SK-N-SH (cell line): ENCODE results near the gene KCNJ11. TPM values are rescaled to one million over a fixed set of nuclear protein-coding genes. Genes with fewer than 3 reads are reported as not detected.

Source experiments
- CTCF ChIA-PET: fragments of 300-600, 350-600 bp; formaldehyde crosslinking; extraction: SDS; loops from one replicate; lab custom pipeline; 2021; lab: Yijun Ruan, JAX
- POLR2A ChIA-PET: fragments of 350-600 bp; sonication (Branson Sonifier 250); formaldehyde crosslinking; extraction: SDS; loops from one replicate; lab custom pipeline; 2020; ENCODE audit warnings: antibody characterized with exemption, inconsistent platforms; lab: Yijun Ruan, JAX
- DNase-seq: peaks from one replicate; pipeline ENCODE4 v3.0.0; 2012
- H2AFZ ChIP-seq: fragments of 200-600 bp; sonication (generic); 2 replicates; pipeline ENCODE4 v1.8.1; 2016; ENCODE audit warnings: antibody characterized with exemption, mild to moderate bottlenecking, low read depth
- H3F3A ChIP-seq: fragments of 200-600 bp; sonication (generic); replicated peaks from 2 replicates; pipeline ENCODE3; 2016; ENCODE audit warnings: antibody characterized with exemption, mild to moderate bottlenecking; ENCODE audit not compliant: insufficient read depth
- H3K27ac ChIP-seq, 2 experiments: fragments of 200-500 bp in 1 of 2; fragments of 200-600 bp in 1 of 2; sonication (Bioruptor generic) in 1 of 2; sonication (generic), shearing (Covaris generic) in 1 of 2; 2 replicates each; pipeline versions ENCODE4 v1.5.1 to v1.6.1; 2014 to 2016; ENCODE audit warnings: low read depth in 2 of 2, inconsistent platforms in 1 of 2, low read length in 1 of 2, mild to moderate bottlenecking in 1 of 2, mixed read lengths in 1 of 2
- H3K27me3 ChIP-seq: fragments of 200-600 bp; sonication (generic), shearing (Covaris generic); 2 replicates; pipeline ENCODE4 v1.6.1; 2016; ENCODE audit warnings: mixed run types; ENCODE audit not compliant: insufficient read depth
- H3K36me3 ChIP-seq, 2 experiments: fragments of 200-500 bp in 1 of 2; fragments of 200-600 bp in 1 of 2; sonication (Bioruptor generic) in 1 of 2; sonication (generic) in 1 of 2; replicated peaks in 1 of 2; 2 replicates each; pipeline versions ENCODE3 to v1.5.1; 2014 to 2016; ENCODE audit warnings: low read length in 1 of 2, mild to moderate bottlenecking in 1 of 2; ENCODE audit not compliant: insufficient read depth in 2 of 2, control insufficient read depth in 1 of 2
- H3K4me1 ChIP-seq, 2 experiments: fragments of 200-500 bp in 1 of 2; fragments of 200-600 bp in 1 of 2; sonication (Bioruptor generic) in 1 of 2; sonication (generic), shearing (Covaris generic) in 1 of 2; 2 replicates each; pipeline versions ENCODE4 v1.5.1 to v1.6.1; 2014 to 2016; ENCODE audit warnings: low read depth in 1 of 2, low read length in 1 of 2, mixed run types in 1 of 2; ENCODE audit not compliant: insufficient read depth in 2 of 2, control insufficient read depth in 1 of 2
- H3K4me2 ChIP-seq: fragments of 200-600 bp; sonication (generic), shearing (Covaris generic); 2 replicates; pipeline ENCODE4 v1.6.1; 2017; ENCODE audit warnings: mixed run types
- H3K4me3 ChIP-seq, 2 experiments: fragments of 200-500 bp in 1 of 2; fragments of 200-600 bp in 1 of 2; sonication (Bioruptor generic) in 1 of 2; sonication (generic), shearing (Covaris generic) in 1 of 2; 2 replicates each; pipeline versions ENCODE4 v1.5.1 to v1.8.1; 2014 to 2016; ENCODE audit warnings: low read depth in 2 of 2, inconsistent platforms in 1 of 2, low read length in 1 of 2, mild to moderate bottlenecking in 1 of 2, mixed read lengths in 1 of 2, moderate library complexity in 1 of 2
- H3K79me2 ChIP-seq: fragments of 200-600 bp; sonication (generic); 2 replicates; pipeline ENCODE4 v1.8.1; 2017; ENCODE audit warnings: mild to moderate bottlenecking; ENCODE audit not compliant: insufficient read depth
- H3K9ac ChIP-seq: fragments of 200-600 bp; sonication (generic); 2 replicates; pipeline ENCODE4 v1.6.1; 2017; ENCODE audit warnings: mixed run types
- H3K9me2 ChIP-seq: fragments of 200-600 bp; sonication (generic); 2 replicates; pipeline ENCODE4 v1.6.1; 2017; ENCODE audit warnings: mixed run types
- H3K9me3 ChIP-seq: fragments of 200-600 bp; sonication (generic); 2 replicates; pipeline ENCODE4 v1.6.1; 2017; ENCODE audit warnings: mixed run types, mild to moderate bottlenecking, moderate library complexity
- H4K20me1 ChIP-seq: fragments of 200-600 bp; sonication (generic); 2 replicates; pipeline ENCODE4 v1.6.1; 2017; ENCODE audit warnings: mild to moderate bottlenecking, mixed run types; ENCODE audit not compliant: insufficient read depth
- CHD2 ChIP-seq: fragments of 150-350 bp; IDR thresholded peaks from 2 replicates; pipeline ENCODE4 v1.6.1; 2018; ENCODE audit warnings: low read length; ENCODE audit not compliant: partially characterized antibody
- ELF1 ChIP-seq: IDR thresholded peaks from 2 replicates; pipeline ENCODE4 v1.4.0; 2012
- EP300 ChIP-seq, 2 experiments: IDR thresholded peaks; 2 replicates each; pipeline versions ENCODE4 v1.4.0 to v1.6.1; 2012; ENCODE audit warnings: borderline replicate concordance in 1 of 2, low read depth in 1 of 2, low read length in 1 of 2
- EZH2phosphoT487 ChIP-seq: fragments of 200-600 bp; sonication (generic); IDR thresholded peaks from 2 replicates; pipeline ENCODE4 v1.6.1; 2017; ENCODE audit warnings: low read depth, mixed run types, mild to moderate bottlenecking, antibody characterized with exemption, moderate library complexity, borderline replicate concordance
- FOXJ3 ChIP-seq: sonication (generic); formaldehyde crosslinking; IDR thresholded peaks from 2 replicates; pipeline ENCODE4 v1.5.1; 2020; ENCODE audit warnings: mild to moderate bottlenecking, missing genetic modification reagents
- GABPA ChIP-seq: IDR thresholded peaks from 2 replicates; pipeline ENCODE4 v1.4.0; 2012; ENCODE audit warnings: low read depth, mild to moderate bottlenecking
- GATA2 ChIP-seq: sonication (generic); formaldehyde crosslinking; IDR thresholded peaks from 2 replicates; pipeline ENCODE4 v1.5.0; 2020; ENCODE audit warnings: mild to moderate bottlenecking, missing genetic modification reagents
- MAX ChIP-seq: IDR thresholded peaks from 2 replicates; pipeline ENCODE4 v1.4.0; 2012; ENCODE audit warnings: low read depth
- MXI1 ChIP-seq: IDR thresholded peaks from 2 replicates; pipeline ENCODE4 v1.6.1; 2012; ENCODE audit warnings: mild to moderate bottlenecking, low read depth, low read length, improper control_type of control experiment
- PBX3 ChIP-seq: IDR thresholded peaks from 2 replicates; pipeline ENCODE4; 2012
- RAD21 ChIP-seq: IDR thresholded peaks from 2 replicates; pipeline ENCODE4 v1.6.1; 2012; ENCODE audit warnings: mild to moderate bottlenecking, low read length
- REST ChIP-seq: IDR thresholded peaks from 2 replicates; pipeline ENCODE4 v1.6.1; 2012; ENCODE audit warnings: mild to moderate bottlenecking, low read depth, low read length, moderate library complexity
- SIN3A ChIP-seq: IDR thresholded peaks from 2 replicates; pipeline ENCODE4 v1.6.1; 2012; ENCODE audit warnings: low read depth, mild to moderate bottlenecking, low read length, moderate library complexity, borderline replicate concordance
- SMC3 ChIP-seq: IDR thresholded peaks from 2 replicates; pipeline ENCODE4 v1.6.1; 2012; ENCODE audit warnings: low read depth, low read length, improper control_type of control experiment
- TAF1 ChIP-seq: IDR thresholded peaks from 2 replicates; pipeline ENCODE4 v1.6.1; 2012; ENCODE audit warnings: low read depth, mild to moderate bottlenecking, low read length, moderate library complexity, borderline replicate concordance
- TEAD4 ChIP-seq: IDR thresholded peaks from 2 replicates; pipeline ENCODE4 v1.4.0; 2012; ENCODE audit warnings: mild to moderate bottlenecking, borderline replicate concordance; ENCODE audit not compliant: insufficient read depth
- USF2 ChIP-seq: fragments of 150-350 bp; IDR thresholded peaks from 2 replicates; pipeline ENCODE4 v1.6.1; 2017; ENCODE audit warnings: antibody characterized with exemption, low read length, low read depth, borderline replicate concordance
- WGBS: methylation state at CpG from one replicate; pipeline ENCODE4 v1.1.6; 2017; ENCODE audit warnings: low lambda C conversion rate; 5-methylcytosine and 5-hydroxymethylcytosine counted together
- polyA plus RNA-seq, 3 experiments: library from polyadenylated mRNA; depleted of rRNA; stranded (reverse); fragments of >200 nt; gene quantifications; 2 replicates each; pipeline ENCODE4 v1.2.3, GENCODE V29; 2012

KCNJ11 gene
- polyA plus RNA-seq, 1 of the 3 experiments (the other 2 are of a cell fraction), result 0.23 TPM

- Histone ChIP-seq H3K27me3 (no peaks in the 10 kb centered on the region), H4K20me1 (no peaks in the 10 kb centered on the region), H3K4me1 (peaks cover 5 to 14% of the 10 kb centered on the region in 2 experiments; a peak in 3 of 4 replicates), H3K27ac (peak overlapping the region; percentile 59 to 84), H3K79me2 (no peaks in the 10 kb centered on the region), H3K9ac (peak overlapping the region; percentile 67), H3K4me2 (peak overlapping the region; percentile 95), H2AFZ (peak overlapping the region; percentile 96), H3K9me3 (no peaks in the 10 kb centered on the region), H3K36me3 (no peaks in the 10 kb centered on the region), H3F3A (peaks cover 21% of the 10 kb centered on the region), H3K9me2 (no peaks in the 10 kb centered on the region), H3K4me3 (peak overlapping the region; percentile 64 to 77)
- TF ChIP-seq SIN3A (peak; percentile 57; the same call in 1 of the 2 replicates), GABPA (no peak; the same call in 1 of the 2 replicates), MAX (peak; percentile 96), TAF1 (peak; percentile 41; the same call in 1 of the 2 replicates), RAD21 (no peak), MXI1 (peak; percentile 88), TEAD4 (no peak), SMC3 (no peak), CHD2 (peak; percentile 66), ELF1 (peak; percentile 56), FOXJ3 (CRISPR knock-in tag) (no peak)
- ChIA-PET POLR2A (interaction anchor here (1.1 kb wide), 1 partner anchor 19 kb away, joined by 3 read pairs; no protein-coding TSS in a partner anchor), CTCF (interaction anchor here (0.7 to 3.3 kb wide), 23 partner anchors 8 to 434 kb away, joined by 3 to 32 read pairs (median 3); partner anchors contain the start of genes KCNJ11 and NUCB2)
- peak; percentile 81 for DNase-seq
- WGBS, result 1% methylated on average over 47 of the region's 69 CpGs
Measured at GRCh38 chr11:17352950-17353820, 35.3 kb downstream of the KCNJ11 start.

GRCh38 chr11:17351510-17352176, 36.8 kb downstream of the KCNJ11 start, which contains the start of gene NCR3LG1:
NCR3LG1 (plus strand) TSS chr11:17351800; CDS start chr11:17351970, 170 bp downstream.
- peaks cover 5 to 14% of the 10 kb centered on the region in 2 experiments; a peak in 3 of 4 replicates for H3K4me1 ChIP-seq
- H3K9ac ChIP-seq, result peak within 1 kb of the TSS; percentile 67; the same call in 1 of the 2 replicates
- no peaks in the 10 kb centered on the region for H3K79me2 ChIP-seq
- POLR2A ChIA-PET, result no interaction called here
- 11% methylated on average over 31 of the region's 61 CpGs for WGBS
- no peaks in the 10 kb centered on the region for H3K9me3 ChIP-seq
- H4K20me1 ChIP-seq, result no peaks in the 10 kb centered on the region
- H3K27ac ChIP-seq, result no peak within 1 kb of the TSS
- H2AFZ ChIP-seq, result peak within 1 kb of the TSS; percentile 96
- no peaks in the 10 kb centered on the region for H3K36me3 ChIP-seq
- DNase-seq, result peak; percentile 73
- H3F3A ChIP-seq, result peaks cover 21% of the 10 kb centered on the region
- CTCF ChIA-PET, result interaction anchor here (1.1 kb wide), 1 partner anchor 145 kb away, joined by 3 read pairs; no protein-coding TSS in a partner anchor
- H3K9me2 ChIP-seq, result no peaks in the 10 kb centered on the region
- no peaks in the 10 kb centered on the region for H3K27me3 ChIP-seq
- H3K4me3 ChIP-seq, result peak within 1 kb of the TSS; percentile 64 to 77
- peak within 1 kb of the TSS; percentile 95 for H3K4me2 ChIP-seq
- TF ChIP-seq MAX, result peak; percentile 77
- no peak for TF ChIP-seq FOXJ3 (CRISPR knock-in tag)
- TF ChIP-seq REST, result no peak
- no peak for TF ChIP-seq TAF1
- TF ChIP-seq USF2, result no peak
- no peak for TF ChIP-seq PBX3
- 0 out of 2 replicates have a peak, but pooled peaks have one; percentile 30 for TF ChIP-seq MXI1
- no peak for TF ChIP-seq EZH2phosphoT487
- TF ChIP-seq GATA2 (CRISPR knock-in tag), result no peak
- no peak for TF ChIP-seq EP300 (IDR thresholded peaks at IDR 0.05; ENCODE audit: borderline replicate concordance in 1 of 2, low read depth in 1 of 2, low read length in 1 of 2)
